Measurements from ENCODE around the gene ZDHHC12.
A peak's percentile ranks its signal among the peaks of the same experiment; 100 is the strongest.
"Not testable (repeated sequence)": the region's sequence is repeated elsewhere in the genome, so short reads cannot be mapped to it uniquely, and the experiment has no call there.

Gene ZDHHC12

GRCh38 chr9:128707446-128707845, 16.5 kb downstream of the ZDHHC12 start:
- DNase-seq (ENCODE audit: low read depth) = no peak

- no peak for DNase-seq (ENCODE audit: low read depth)
These were observed 17.1 kb downstream of the ZDHHC12 start for GRCh38 chr9:128706671-128707381.

GRCh38 chr9:128706045-128706444, 17.9 kb downstream of the ZDHHC12 start:
- no peak for DNase-seq (ENCODE audit: low read depth)

GRCh38 chr9:128705051-128705965, 18.6 kb downstream of the ZDHHC12 start:
- no peak for DNase-seq (ENCODE audit: low read depth)

- DNase-seq (ENCODE audit: low read depth) = no peak
These were observed 19.6 kb downstream of the ZDHHC12 start for GRCh38 chr9:128704356-128704670.

- DNase-seq (ENCODE audit: low read depth) = no peak
These were observed 20.1 kb downstream of the ZDHHC12 start for GRCh38 chr9:128703616-128704355.

- no peak for DNase-seq (ENCODE audit: low read depth)
These were observed 20.8 kb downstream of the ZDHHC12 start for GRCh38 chr9:128702949-128703615.

GRCh38 chr9:128702445-128702948, 21.4 kb downstream of the ZDHHC12 start, which contains the start of gene PKN3:
Gene PKN3, plus strand, starts transcription at chr9:128702503. Its CDS starts 413 bp downstream, at chr9:128702916.
- DNase-seq (ENCODE audit: low read depth) = peak; percentile 82

- DNase-seq (ENCODE audit: low read depth) = no peak
These were observed 22.6 kb downstream of the ZDHHC12 start for GRCh38 chr9:128701227-128701854.

- DNase-seq (ENCODE audit: low read depth) = not testable (repeated sequence)
These were observed 24.7 kb downstream of the ZDHHC12 start for GRCh38 chr9:128699096-128699795.

- no peak for DNase-seq (ENCODE audit: low read depth)
These were observed 26.8 kb downstream of the ZDHHC12 start for GRCh38 chr9:128696923-128697707.

GRCh38 chr9:128694344-128694743, 29.6 kb downstream of the ZDHHC12 start:
- DNase-seq (ENCODE audit: low read depth) = no peak

GRCh38 chr9:128693738-128694137, 30.2 kb downstream of the ZDHHC12 start:
- not testable (repeated sequence) for DNase-seq (ENCODE audit: low read depth)

GRCh38 chr9:128690684-128691034, 33.3 kb downstream of the ZDHHC12 start:
- DNase-seq (ENCODE audit: low read depth) = no peak

GRCh38 chr9:128689820-128690683, 33.9 kb downstream of the ZDHHC12 start:
- DNase-seq (ENCODE audit: low read depth) = peak; percentile 38

- DNase-seq (ENCODE audit: low read depth) = no peak
These were observed 34.6 kb downstream of the ZDHHC12 start for GRCh38 chr9:128689293-128689774.

- DNase-seq (ENCODE audit: low read depth) = peak; percentile 92
These were observed 35.2 kb downstream of the ZDHHC12 start, which contains the start of gene SET for GRCh38 chr9:128688501-128689292. Gene SET, plus strand, starts transcription at chr9:128689222. Its CDS starts 361 bp downstream, at chr9:128689583.

- no peak for DNase-seq (ENCODE audit: low read depth)
These were observed 36.5 kb downstream of the ZDHHC12 start for GRCh38 chr9:128687453-128687852.
